HCT116 (cell line): ENCODE measurements around the gene NR2F2. TPM values are rescaled to one million over a fixed set of nuclear protein-coding genes. Genes with fewer than 3 reads are reported as not detected.

Experiments
- ATAC-seq: fragments of 200-7000 bp; cut with Tn5 transposase; 2 replicates; pipeline ENCODE4 v1.9.1; 2020; ENCODE audit warnings: mild to moderate bottlenecking, moderate library complexity
- BruUV-seq: library from RNA; stranded (reverse); fragments of 400-500 nt; replicated peaks from 2 replicates; lab custom pipeline; 2021; lab: Mats Ljungman, UMichigan
- CTCF ChIA-PET: fragments of 300-600 bp; sonication (Branson Sonifier 250); formaldehyde crosslinking; loops from one replicate; lab custom pipeline; 2021; ENCODE audit warnings: antibody characterized with exemption; lab: Charles Lee
- POLR2A ChIA-PET: fragments of 300-600, 350-600 bp; sonication (Branson Sonifier 250); formaldehyde crosslinking; loops from one replicate; lab custom pipeline; 2021; ENCODE audit warnings: antibody characterized with exemption; lab: Charles Lee
- RAD21 ChIA-PET, 2 experiments: fragments of 300-600 bp; sonication (Branson Sonifier 250); formaldehyde crosslinking; loops; one replicate each; lab custom pipeline; 2023; ENCODE audit warnings: low total read pairs in 2 of 2; ENCODE audit not compliant: uncharacterized antibody in 2 of 2, unreplicated experiment in 2 of 2, low non-redundant PET in 1 of 2; lab: Charles Lee
- DNase-seq: peaks from one replicate; pipeline ENCODE4 v3.0.0-alpha.2; 2010; ENCODE audit warnings: low read depth, low spot score
- H2AFZ ChIP-seq: fragments of 200-600 bp; shearing (Covaris generic), sonication (generic); 2 replicates; pipeline ENCODE4 v1.6.1; 2017; ENCODE audit warnings: low read depth, mixed run types, mixed read lengths, antibody characterized with exemption, low read length; ENCODE audit not compliant: poor library complexity, severe bottlenecking
- H3K27ac ChIP-seq: 2 replicates; pipeline ENCODE4 v1.5.1; 2012; ENCODE audit warnings: low read depth, low read length
- H3K27me3 ChIP-seq: fragments of 200-600 bp; sonication (generic); 2 replicates; pipeline ENCODE4 v1.6.1; 2016; ENCODE audit warnings: mixed run types, low read length, mixed read lengths; ENCODE audit not compliant: insufficient read depth
- H3K36me3 ChIP-seq, 2 experiments: fragments of 200-500 bp in 1 of 2; fragments of 200-600 bp in 1 of 2; sonication (Bioruptor generic) in 1 of 2; sonication (generic) in 1 of 2; 2 replicates each; pipeline versions ENCODE4 v1.5.1 to v1.6.1; 2014 to 2016; ENCODE audit warnings: low read length in 2 of 2, inconsistent platforms in 1 of 2, mixed read lengths in 1 of 2, mixed run types in 1 of 2; ENCODE audit not compliant: insufficient read depth in 2 of 2, control insufficient read depth in 1 of 2
- H3K4me1 ChIP-seq, 2 experiments: fragments of 200-600 bp in 1 of 2; sonication (generic) in 1 of 2; 2 replicates each; pipeline versions ENCODE4 v1.5.1 to v1.6.1; 2012 to 2017; ENCODE audit warnings: low read length in 2 of 2, inconsistent platforms in 1 of 2, mild to moderate bottlenecking in 1 of 2, mixed read lengths in 1 of 2, mixed run types in 1 of 2, moderate library complexity in 1 of 2; ENCODE audit not compliant: insufficient read depth in 2 of 2, control insufficient read depth in 1 of 2
- H3K4me2 ChIP-seq: fragments of 200-600 bp; sonication (generic); 2 replicates; pipeline ENCODE4 v1.6.1; 2017; ENCODE audit warnings: mixed run types, low read length, mixed read lengths
- H3K4me3 ChIP-seq, 2 experiments: fragments of 200-600 bp in 1 of 2; sonication (generic) in 1 of 2; replicated peaks in 1 of 2; 2 replicates each; pipeline ENCODE4 v1.5.1; 2011 to 2016; ENCODE audit warnings: low read length in 2 of 2, control low read depth in 1 of 2, low read depth in 1 of 2, mild to moderate bottlenecking in 1 of 2, mixed read lengths in 1 of 2, mixed run types in 1 of 2
- H3K79me2 ChIP-seq: fragments of 200-600 bp; sonication (generic); 2 replicates; pipeline ENCODE4 v1.6.1; 2017; ENCODE audit warnings: mild to moderate bottlenecking, mixed run types, low read length, moderate library complexity, mixed read lengths; ENCODE audit not compliant: insufficient read depth
- H3K9ac ChIP-seq: fragments of 200-600 bp; sonication (generic); 2 replicates; pipeline ENCODE4 v1.6.1; 2016; ENCODE audit warnings: low read length, mixed read lengths
- H3K9me2 ChIP-seq: fragments of 200-600 bp; sonication (generic), shearing (Covaris generic); 2 replicates; pipeline ENCODE4 v1.6.1; 2017; ENCODE audit warnings: mixed run types, mild to moderate bottlenecking, moderate library complexity; ENCODE audit not compliant: insufficient read depth
- H3K9me3 ChIP-seq, 2 experiments: fragments of 200-500 bp in 1 of 2; fragments of 200-600 bp in 1 of 2; sonication (Bioruptor generic) in 1 of 2; sonication (generic) in 1 of 2; 2 replicates each; pipeline ENCODE4 v1.6.1; 2014 to 2017; ENCODE audit warnings: low read length in 2 of 2, mixed read lengths in 2 of 2, inconsistent platforms in 1 of 2, low read depth in 1 of 2, mild to moderate bottlenecking in 1 of 2, mixed run types in 1 of 2, moderate library complexity in 1 of 2; ENCODE audit not compliant: control insufficient read depth in 1 of 2, insufficient read depth in 1 of 2
- H4K20me1 ChIP-seq: fragments of 200-600 bp; sonication (generic), shearing (Covaris generic); 2 replicates; pipeline ENCODE4 v1.6.1; 2017; ENCODE audit warnings: mixed run types, mild to moderate bottlenecking, moderate library complexity; ENCODE audit not compliant: insufficient read depth
- EGR1 ChIP-seq: IDR thresholded peaks from 2 replicates; pipeline ENCODE4 v1.6.1; 2012; ENCODE audit warnings: low read depth
- intact Hi-C: fragments of 100-400 bp; cut with micrococcal nuclease; formaldehyde crosslinking; loops from 2 replicates; pipeline ENCODE4 v1.10.0; 2022
- total RNA-seq: library from RNA; stranded (reverse); gene quantifications from one replicate; pipeline ENCODE4 v1.2.1, GENCODE V29; 2021; ENCODE audit not compliant: unreplicated experiment
- TF ChIP-seq, protein P1 (sequence below): IDR thresholded peaks from 2 replicates; pipeline ENCODE4 v1.6.1; 2012; ENCODE audit warnings: low read depth
- TF ChIP-seq, protein P2 (sequence below): IDR thresholded peaks from 2 replicates; pipeline ENCODE4 v1.6.1; 2012
- TF ChIP-seq, protein P3 (sequence below): IDR thresholded peaks from 2 replicates; pipeline ENCODE4 v1.6.1; 2012

The NR2F2 gene
- total RNA-seq, 1 experiment from 2014 or later = 61.4 TPM

DNA sequence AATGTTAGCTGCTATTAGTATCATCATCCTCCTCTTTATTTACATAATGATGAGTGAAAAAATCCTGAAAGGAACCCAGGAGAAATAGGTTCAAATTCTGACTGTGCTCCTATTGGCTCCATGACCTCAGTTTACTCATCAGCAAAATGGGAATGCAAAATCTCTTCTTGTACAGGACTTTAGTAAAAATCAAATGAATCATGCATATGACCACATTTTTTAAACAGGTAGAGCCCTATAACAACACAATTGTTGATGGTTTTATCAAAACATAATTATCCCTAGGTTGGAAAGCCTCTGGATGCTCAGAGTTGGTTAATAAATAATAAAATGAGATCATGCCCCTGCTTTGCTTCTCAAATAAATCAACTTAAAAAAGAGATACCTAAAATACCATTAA lies 16.0 kb upstream of the NR2F2 start (continued):
- TF ChIP-seq, protein P1, sequence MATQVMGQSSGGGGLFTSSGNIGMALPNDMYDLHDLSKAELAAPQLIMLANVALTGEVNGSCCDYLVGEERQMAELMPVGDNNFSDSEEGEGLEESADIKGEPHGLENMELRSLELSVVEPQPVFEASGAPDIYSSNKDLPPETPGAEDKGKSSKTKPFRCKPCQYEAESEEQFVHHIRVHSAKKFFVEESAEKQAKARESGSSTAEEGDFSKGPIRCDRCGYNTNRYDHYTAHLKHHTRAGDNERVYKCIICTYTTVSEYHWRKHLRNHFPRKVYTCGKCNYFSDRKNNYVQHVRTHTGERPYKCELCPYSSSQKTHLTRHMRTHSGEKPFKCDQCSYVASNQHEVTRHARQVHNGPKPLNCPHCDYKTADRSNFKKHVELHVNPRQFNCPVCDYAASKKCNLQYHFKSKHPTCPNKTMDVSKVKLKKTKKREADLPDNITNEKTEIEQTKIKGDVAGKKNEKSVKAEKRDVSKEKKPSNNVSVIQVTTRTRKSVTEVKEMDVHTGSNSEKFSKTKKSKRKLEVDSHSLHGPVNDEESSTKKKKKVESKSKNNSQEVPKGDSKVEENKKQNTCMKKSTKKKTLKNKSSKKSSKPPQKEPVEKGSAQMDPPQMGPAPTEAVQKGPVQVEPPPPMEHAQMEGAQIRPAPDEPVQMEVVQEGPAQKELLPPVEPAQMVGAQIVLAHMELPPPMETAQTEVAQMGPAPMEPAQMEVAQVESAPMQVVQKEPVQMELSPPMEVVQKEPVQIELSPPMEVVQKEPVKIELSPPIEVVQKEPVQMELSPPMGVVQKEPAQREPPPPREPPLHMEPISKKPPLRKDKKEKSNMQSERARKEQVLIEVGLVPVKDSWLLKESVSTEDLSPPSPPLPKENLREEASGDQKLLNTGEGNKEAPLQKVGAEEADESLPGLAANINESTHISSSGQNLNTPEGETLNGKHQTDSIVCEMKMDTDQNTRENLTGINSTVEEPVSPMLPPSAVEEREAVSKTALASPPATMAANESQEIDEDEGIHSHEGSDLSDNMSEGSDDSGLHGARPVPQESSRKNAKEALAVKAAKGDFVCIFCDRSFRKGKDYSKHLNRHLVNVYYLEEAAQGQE = no peak
- TF ChIP-seq, protein P2, sequence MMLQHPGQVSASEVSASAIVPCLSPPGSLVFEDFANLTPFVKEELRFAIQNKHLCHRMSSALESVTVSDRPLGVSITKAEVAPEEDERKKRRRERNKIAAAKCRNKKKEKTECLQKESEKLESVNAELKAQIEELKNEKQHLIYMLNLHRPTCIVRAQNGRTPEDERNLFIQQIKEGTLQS = no peak
- TF ChIP-seq, protein P3, sequence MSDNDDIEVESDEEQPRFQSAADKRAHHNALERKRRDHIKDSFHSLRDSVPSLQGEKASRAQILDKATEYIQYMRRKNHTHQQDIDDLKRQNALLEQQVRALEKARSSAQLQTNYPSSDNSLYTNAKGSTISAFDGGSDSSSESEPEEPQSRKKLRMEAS = no peak

DNA sequence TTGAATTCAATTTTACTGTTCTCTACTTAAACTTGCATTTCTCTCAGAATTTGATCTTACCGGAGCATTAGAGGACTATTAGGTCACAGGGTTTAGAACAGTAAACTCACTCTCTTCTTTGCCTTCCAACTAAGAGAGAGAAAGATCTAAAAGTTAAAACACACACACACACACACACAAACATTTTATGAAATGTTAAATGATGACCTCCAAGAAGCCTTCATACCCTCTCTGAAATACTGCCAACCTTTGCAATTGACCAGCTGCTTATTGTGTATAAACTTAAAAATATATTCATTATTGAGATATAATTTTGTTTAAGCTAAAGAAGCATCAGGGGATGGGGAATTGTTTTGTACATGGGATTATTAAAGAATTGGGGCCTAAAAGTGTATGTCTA lies 15.5 kb upstream of the NR2F2 start:
- Histone ChIP-seq H4K20me1 (no peaks in the 10 kb centered on the region), H3K4me2 (no peak overlapping the region), H2AFZ (no peak overlapping the region), H3K36me3 (no peaks in the 10 kb centered on the region), H3K27ac (no peak overlapping the region), H3K79me2 (no peaks in the 10 kb centered on the region; the same call in 1 of the 2 replicates)
- intact Hi-C loops = no loop called here
- ATAC-seq = no peak
- no TSS peak for BruUV-seq
- TF ChIP-seq, protein P1 = no peak
- no peak for TF ChIP-seq EGR1
- TF ChIP-seq, all 23 proteins: peak for 0
- Histone ChIP-seq H3K4me3 (no peak overlapping the region), H3K9ac (no peak overlapping the region), H3K9me3 (no peaks in the 10 kb centered on the region), H3K27me3 (no peaks in the 10 kb centered on the region), H3K4me1 (peaks cover 0 to 20% of the 10 kb centered on the region in 2 experiments; a peak in 2 of 4 replicates), H3K9me2 (no peaks in the 10 kb centered on the region)
- RAD21 ChIA-PET = no interaction called here
- CTCF ChIA-PET = no interaction called here
- POLR2A ChIA-PET = no interaction called here
- DNase-seq = no peak
